Fibroblast of upper back skin (primary cell): ENCODE results near the gene OTOR.

Experiments used
- DNase-seq: peaks from one replicate; pipeline ENCODE4 v3.0.0-alpha.2; 2013

The OTOR gene

DNA sequence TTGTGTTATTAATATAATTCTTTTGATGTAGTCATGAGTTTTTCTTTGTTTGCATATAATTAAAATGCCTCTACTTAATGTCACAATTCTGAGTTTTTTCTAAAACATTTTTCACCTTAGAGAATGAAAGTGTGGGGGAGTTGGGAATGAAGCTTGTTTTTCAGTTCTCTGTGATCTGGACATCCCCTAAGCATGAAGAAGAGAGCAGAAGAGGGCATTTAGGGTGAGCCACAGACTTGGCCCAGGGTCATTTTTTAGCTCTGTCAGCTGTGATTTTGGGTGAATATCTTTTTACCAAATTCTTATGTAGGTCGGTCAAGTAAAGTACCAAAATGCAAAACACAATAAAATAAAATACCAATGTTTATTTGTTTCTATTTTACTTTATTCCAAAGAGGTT, 3.9 kb downstream of the OTOR start:
- no peak for DNase-seq

DNA sequence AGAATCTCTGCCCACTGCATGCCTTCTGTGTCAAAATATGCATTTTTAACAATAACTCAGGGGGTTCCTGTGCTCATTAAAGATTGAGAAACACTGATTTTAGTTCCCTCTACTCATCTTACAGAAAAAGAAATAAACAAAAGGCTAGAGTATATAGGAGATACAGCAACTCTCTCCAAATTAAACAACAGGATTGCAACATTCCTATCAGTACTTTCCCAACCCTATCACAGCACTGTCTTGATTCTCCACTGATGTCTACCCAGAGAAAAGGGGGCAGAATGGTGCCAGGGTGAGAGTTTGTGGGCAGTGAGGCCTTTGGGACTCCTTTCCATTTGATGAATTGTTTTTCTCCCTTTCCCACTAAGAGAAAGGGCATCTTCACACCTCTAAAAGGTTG, 4.7 kb downstream of the OTOR start:
- no peak for DNase-seq

DNA sequence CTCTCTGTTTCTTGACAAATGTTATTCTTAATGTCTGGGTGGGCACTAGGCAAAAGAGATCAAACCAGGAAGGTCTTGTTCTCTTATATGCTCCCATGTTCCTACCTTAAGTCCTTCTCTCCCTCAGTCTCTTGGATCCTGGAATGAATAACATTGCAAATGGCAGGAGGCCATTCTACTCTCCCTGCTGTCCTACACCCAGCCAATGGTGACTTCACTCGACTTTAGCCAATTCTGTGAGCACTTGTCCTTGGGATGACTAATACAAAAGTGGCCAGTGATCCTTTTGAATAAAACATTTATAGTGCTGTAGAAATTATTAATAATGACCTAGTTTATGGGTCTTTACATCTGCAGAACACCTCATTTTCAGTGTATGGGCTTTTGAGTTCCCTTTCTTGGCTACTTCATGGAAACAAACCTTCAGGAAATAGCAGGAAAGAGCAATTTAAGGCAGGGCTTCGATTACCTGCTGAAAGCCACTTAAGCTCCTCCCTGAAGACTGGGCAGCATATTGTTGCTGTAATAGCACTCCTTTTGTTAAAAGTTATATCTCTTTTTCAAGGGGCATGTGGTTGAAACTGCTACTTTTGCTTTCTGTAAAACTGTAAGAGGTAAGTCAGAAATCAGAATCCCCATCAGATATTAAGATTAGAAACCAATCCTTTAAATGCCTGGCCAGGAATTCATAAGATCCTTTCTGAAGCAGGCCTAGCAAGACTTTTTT, 10.5 kb downstream of the OTOR start:
- no peak for DNase-seq

DNA sequence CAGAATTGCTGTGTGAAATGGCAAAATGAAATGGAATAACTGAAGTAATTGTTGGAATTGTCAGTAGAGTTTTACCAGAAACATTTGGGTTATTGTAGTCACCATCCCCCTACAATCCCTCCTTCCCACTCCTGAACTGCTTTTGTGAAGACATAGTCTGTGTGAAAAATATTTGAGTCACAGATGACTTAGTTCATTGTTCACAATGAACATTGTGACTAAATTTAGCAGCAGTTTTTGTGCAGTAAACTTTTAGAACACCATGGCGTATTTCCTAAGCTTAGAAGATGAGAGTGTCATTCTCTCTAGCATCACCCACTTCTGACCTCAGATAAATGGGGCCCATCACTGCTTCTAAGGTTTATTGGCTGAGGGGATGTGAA, 11.0 kb downstream of the OTOR start:
- DNase-seq: no peak

DNA sequence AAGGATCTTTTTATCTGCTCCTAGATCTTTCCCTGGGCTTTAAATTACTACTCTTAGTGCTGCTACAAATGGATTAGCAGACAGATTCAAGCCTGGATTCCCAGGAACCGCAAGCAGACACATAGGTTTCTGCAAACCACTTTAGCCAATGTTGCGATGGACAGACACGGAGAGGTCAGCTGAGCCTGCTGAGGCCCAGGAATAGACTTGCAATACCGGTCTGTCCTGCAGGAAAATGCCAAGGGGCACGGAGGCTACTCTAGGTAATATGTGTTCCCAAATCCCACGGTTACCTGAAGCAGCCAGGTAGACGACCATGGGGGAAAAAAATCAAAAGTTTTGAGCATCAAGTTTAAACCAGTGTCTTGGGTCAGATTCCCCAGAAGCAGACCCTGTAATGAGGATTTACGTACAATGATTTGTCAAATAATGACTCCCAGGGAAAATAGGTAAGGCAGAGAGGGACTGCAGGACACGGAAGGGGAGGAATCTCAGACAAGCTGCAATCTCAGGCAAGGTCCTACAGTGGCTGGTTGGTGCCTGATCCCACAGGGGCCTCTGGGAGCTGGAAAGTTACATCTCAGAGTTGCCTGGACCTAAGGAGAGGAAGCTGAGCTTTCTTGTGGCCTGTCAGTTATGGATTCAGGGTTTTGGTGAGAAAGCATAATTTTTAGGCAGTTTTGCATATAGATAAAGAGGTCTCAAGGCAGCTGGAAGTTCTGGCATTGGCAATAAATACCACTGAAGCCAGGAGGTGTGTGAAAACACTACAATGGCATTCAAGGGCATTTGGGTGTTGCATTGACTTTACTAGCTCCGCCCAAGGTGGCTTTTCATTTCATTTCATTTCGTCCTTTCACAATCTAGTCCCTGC, 12.5 kb downstream of the OTOR start:
- DNase-seq: no peak

DNA sequence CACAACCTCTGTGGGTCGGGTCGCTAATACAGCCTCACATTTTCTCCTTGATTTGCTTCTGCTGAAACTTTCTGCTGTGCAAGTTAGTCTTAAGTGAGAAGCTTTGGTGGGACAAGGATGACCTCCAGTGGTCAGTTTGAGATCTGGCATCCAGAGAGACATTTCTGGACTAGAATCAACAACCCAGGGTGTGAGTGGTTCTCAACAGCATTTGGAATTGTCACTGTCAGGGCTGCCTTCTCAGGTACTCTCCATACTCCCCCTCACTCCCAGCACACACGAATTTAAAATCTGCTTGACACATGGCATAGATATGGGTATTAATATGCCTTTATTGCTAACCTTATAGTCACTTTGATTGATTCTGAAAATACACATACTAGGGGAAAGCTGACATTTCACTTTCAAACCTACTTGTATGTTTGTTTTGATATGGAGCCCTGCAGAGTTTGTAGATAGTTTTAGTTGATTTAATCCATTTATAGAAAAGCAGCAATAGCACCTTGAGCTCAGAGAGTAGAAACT, 13.2 kb downstream of the OTOR start:
- DNase-seq: peak; percentile 66

DNA sequence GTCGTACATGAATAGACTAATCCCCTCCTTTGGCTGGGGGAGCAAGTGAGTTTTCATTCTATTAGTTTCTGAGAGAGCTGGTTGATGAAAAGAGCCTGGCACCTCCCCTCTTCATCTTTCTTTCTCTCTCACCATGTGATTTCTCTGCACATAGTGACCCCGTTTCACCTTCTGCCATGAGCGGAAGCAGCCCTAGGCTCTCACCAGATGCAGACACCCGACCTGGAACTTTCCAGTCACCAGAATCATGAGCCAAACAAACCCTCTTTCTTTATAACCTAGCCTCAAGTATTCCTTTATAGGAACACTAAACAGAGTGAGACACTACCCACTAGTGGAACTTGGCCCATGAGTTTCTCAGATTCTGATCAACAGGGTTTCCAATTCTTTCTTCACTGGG, 16.4 kb downstream of the OTOR start:
- no peak for DNase-seq

DNA sequence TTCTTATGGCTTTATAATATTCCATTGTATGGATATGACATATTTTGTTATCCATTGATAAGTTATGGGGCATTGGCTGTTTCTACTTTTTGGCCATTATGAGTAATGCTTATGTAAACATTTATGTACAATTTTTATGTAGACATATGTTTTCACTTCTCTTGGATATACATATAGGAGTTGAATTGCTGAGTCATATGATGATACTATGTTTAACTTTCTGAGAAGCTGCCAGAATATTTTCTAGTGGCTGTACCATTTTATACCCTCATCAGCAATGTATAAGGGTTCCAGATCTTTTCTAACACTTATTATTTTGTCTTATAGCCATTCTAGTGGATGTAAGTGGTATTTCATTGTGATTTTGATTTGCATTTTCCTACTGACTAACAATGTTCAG, 23.1 kb downstream of the OTOR start:
- DNase-seq: peak; percentile 20

DNA sequence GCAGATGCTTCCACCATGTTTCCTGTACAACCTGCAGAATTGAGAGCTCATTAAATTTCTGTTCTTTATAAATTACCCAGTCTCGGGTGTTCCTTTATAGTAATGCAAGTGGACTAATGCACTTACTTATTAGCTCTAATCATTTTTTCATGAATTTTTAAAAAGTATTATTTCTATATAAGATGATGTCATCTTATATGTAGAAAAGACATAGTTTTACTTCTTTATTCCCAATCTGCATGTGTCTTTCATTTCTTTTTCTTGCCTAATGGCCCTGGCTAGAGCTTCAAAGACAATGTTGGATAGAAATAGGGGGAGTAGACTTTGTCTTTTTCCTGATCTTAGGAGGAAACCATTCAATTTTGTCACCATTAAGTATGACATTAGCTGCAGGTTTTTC, 27.8 kb downstream of the OTOR start:
- no peak for DNase-seq

DNA sequence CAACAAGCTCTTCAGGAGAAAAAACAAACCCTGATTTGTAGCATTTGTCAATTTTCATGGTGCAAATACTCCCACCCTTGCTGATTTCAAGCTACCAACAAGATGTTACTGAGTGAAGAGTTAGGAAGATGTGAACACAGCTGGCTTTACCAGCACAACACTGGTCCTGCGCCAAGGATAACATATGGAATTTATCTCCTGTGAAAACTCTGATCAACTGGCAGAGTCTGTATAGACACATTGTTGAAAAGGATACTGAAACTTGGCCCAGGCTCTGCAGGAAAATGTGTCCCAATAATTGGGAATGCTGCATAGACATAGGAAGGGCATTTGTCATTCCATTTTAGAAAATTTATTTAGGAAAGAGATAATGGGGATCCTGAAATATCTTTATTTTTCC, 29.0 kb downstream of the OTOR start:
- DNase-seq: no peak

DNA sequence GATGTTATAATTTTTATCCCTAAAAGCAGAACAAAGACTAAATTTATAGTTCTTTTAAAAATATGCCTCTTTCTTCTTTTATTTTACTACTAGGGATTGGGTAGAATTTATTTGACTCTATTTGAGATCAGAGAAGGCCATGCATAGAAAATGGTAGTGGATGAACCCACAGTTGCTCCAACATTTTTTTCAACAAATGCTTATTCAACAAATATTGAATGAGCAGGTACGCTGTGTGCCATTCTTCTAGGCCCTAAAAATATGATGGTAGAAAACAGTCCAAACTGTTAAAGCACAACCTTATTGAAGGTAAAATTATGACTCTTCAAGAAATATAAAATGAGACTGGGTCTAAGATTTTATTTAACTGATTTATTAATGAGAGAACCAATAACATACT, 30.0 kb downstream of the OTOR start:
- DNase-seq: no peak

DNA sequence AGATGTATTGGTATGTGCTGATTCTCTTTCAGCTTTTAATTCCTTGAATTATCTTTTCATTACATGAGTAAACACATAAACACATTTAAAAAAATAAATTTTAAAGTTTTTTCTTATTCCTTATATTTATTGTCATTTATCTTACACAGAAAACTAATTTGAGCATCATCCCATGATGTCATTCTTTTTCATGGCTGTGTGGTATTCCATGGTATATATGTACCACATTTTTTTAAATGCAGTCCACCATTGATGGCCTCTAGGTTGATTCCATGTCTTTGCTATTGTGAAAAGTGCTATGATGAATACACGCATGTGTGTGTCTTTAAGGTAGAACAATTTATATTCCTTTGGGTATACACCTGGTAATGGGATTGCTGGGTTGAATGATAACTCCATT, 33.3 kb downstream of the OTOR start:
- no peak for DNase-seq

DNA sequence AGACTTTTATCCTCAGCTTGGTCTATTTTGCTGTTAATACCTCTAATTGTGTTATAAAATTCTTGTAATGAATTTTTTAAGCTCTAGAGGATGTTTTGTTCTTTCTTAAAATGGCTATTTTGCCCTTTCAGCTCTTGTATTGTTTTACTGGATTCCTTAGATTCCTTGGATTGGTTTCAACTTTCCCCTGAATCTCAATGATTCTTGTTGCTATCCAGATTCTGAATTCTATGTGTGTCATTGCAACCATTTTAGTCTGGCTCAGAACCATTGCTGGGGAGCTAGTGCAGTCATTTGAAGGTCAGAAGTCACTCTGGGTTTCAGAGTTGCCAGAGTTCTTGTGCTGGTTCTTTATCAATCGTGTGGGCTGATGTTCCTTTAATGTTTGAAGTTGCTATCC, 37.1 kb downstream of the OTOR start:
- peak; percentile 38 for DNase-seq
